Skeletal muscle satellite cell (primary cell): ENCODE measurements around the gene MROH8. TPM values are rescaled to one million over a fixed set of nuclear protein-coding genes. Genes with fewer than 3 reads are reported as not detected.

ENCODE experiments used
- H3K27me3 ChIP-seq: 2 replicates; pipeline ENCODE4 v1.7.0; 2013; ENCODE audit warnings: low read length; ENCODE audit not compliant: control insufficient read depth, insufficient read depth
- H3K36me3 ChIP-seq: 2 replicates; pipeline ENCODE4 v1.7.0; 2013; ENCODE audit warnings: mild to moderate bottlenecking, control low read depth, low read length; ENCODE audit not compliant: insufficient read depth
- H3K4me1 ChIP-seq: 2 replicates; pipeline ENCODE4 v1.7.0; 2013; ENCODE audit warnings: low read length; ENCODE audit not compliant: control insufficient read depth, insufficient read depth
- H3K4me2 ChIP-seq: 2 replicates; pipeline ENCODE4 v1.7.0; 2013; ENCODE audit warnings: mild to moderate bottlenecking, low read length
- H3K4me3 ChIP-seq: 2 replicates; pipeline ENCODE4 v1.7.0; 2013; ENCODE audit warnings: low read length
- H3K9ac ChIP-seq: 2 replicates; pipeline ENCODE4 v1.7.0; 2013; ENCODE audit warnings: mild to moderate bottlenecking, low read depth, low read length, moderate library complexity
- H3K9me3 ChIP-seq: replicated peaks from 2 replicates; pipeline ENCODE4 v1.7.0; 2013; ENCODE audit warnings: mild to moderate bottlenecking, control low read depth, low read length
- total RNA-seq: library from RNA; depleted of rRNA; stranded (reverse); fragments of >200 nt; gene quantifications from 2 replicates; pipeline ENCODE4 v1.2.3, GENCODE V29; 2012; rRNA removed

The MROH8 gene
- total RNA-seq: 0.51 and 1.5 TPM in 2 replicates

DNA sequence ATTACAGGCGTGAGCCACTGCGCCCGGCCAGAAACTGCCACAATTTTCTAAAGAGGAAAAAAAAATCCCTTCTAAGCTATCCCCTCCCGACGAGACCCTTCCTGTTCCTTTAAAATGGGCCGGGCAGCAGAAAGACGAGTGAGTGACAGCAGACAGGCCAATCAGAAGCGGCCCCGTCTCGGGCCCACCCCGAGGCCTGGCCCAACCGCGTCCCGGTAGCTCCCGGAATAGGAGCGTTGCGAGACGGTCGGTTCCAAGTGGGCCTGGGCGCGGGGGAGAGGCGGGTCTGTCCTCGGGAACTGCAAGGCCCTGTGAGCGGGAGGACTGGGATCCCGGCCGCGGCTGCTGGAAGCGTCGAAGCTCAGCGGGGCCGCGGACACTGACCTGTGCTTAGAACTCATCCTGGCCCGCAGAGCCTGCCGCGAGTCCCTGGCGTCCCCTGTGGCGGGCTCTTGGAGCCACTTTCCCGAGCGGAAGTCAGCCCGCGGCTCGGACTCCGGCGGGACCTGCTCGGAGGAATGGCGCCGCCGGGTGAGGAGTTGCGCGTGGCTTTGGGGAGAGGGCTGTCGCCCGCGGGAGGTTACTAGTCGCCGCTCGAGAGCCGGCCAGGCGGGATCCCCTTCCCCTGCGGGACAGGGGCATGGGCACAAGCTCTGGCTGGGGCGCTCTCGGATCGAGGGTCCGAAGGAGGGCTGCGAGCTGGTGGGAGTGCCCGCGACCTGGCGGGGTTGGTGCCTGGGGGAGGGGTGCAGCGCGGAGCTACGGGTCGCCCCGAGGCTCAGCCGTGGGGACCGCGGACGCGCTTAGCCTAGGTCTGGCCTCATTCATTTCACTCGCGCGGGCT, at the start of gene MROH8, which contains the start of gene RPN2:
MROH8 (minus strand) TSS at position 710 of the 844 bp plus-strand sequence.
RPN2 (plus strand) TSS at position 492 of the 844 bp plus-strand sequence; CDS start at position 519, 27 bp downstream.
- Histone ChIP-seq H3K4me1 (peaks cover 11% of the 10 kb centered on the region), H3K4me3 (peak within 1 kb of the TSS; percentile 93), H3K27me3 (no peaks in the 10 kb centered on the region), H3K36me3 (peaks cover 8% of the 10 kb centered on the region), H3K9me3 (no peaks in the 10 kb centered on the region), H3K4me2 (peak within 1 kb of the TSS; percentile 90), H3K9ac (peak within 1 kb of the TSS; percentile 99)

- Histone ChIP-seq H3K27me3 (no peaks in the 10 kb centered on the region), H3K4me3 (no peak overlapping the region), H3K36me3 (peaks cover 90% of the 10 kb centered on the region), H3K9ac (no peak overlapping the region), H3K4me2 (no peak overlapping the region), H3K9me3 (no peaks in the 10 kb centered on the region), H3K4me1 (peaks cover 6% of the 10 kb centered on the region)
Observed at GRCh38 chr20:37228656-37229055, 49.3 kb upstream of the MROH8 start.

- Histone ChIP-seq H3K9ac (no peak overlapping the region), H3K4me2 (no peak overlapping the region), H3K9me3 (no peaks in the 10 kb centered on the region), H3K27me3 (no peaks in the 10 kb centered on the region), H3K4me3 (no peak overlapping the region), H3K36me3 (peaks cover 88% of the 10 kb centered on the region), H3K4me1 (peaks cover 6% of the 10 kb centered on the region)
Observed at GRCh38 chr20:37228082-37228481, 48.7 kb upstream of the MROH8 start.

DNA sequence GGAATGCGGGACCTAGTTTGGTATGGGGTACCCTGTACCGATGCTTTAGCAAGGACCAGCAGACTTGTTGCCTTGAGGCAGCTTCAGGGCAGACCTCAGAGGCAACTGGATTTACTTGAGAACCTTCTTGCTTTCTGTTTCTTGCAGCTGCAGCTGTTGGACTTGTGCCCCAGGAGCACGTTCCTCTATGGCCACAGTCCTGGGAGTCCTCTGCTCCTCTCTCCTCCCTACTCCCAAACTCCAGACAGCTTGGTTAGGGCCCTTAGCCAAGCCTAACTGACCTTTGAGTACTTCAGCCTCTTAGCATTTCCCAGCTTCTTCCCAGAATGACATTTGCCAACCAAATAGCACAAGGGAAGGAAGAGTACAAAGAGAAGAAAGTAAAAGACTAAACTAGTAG, 47.5 kb upstream of the MROH8 start:
- H3K9me3 ChIP-seq: no peaks in the 10 kb centered on the region
- no peaks in the 10 kb centered on the region for H3K27me3 ChIP-seq
- no peak overlapping the region for H3K9ac ChIP-seq
- no peak overlapping the region for H3K4me3 ChIP-seq
- peaks cover 88% of the 10 kb centered on the region for H3K36me3 ChIP-seq
- H3K4me1 ChIP-seq: peaks cover 7% of the 10 kb centered on the region
- no peak overlapping the region for H3K4me2 ChIP-seq

DNA sequence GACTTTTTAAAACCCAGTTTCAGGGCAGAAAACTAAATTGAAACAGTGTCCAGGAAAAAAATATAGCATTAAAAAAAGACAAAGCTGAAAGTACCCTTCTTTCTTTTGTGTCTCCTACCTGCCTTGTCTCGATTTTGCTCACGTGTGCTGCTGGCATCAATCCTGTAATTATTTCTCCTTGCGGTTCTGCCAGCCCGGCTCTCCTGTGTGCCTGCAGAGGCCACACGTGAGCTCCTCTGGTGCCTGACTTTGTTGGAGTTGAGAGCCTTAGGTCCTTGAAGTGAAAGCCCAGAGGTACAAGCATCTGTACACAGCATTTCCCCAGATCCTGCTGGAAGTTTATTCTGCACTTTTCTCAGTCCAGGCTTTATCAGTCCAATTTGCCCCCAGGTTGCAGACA, 45.8 kb upstream of the MROH8 start:
- peaks cover 70% of the 10 kb centered on the region for H3K36me3 ChIP-seq
- H3K4me2 ChIP-seq: no peak overlapping the region
- no peak overlapping the region for H3K9ac ChIP-seq
- H3K4me1 ChIP-seq: peaks cover 3% of the 10 kb centered on the region
- no peaks in the 10 kb centered on the region for H3K27me3 ChIP-seq
- no peaks in the 10 kb centered on the region for H3K9me3 ChIP-seq
- H3K4me3 ChIP-seq: no peak overlapping the region

GRCh38 chr20:37223053-37223452, 43.7 kb upstream of the MROH8 start:
- no peaks in the 10 kb centered on the region for H3K9me3 ChIP-seq
- no peaks in the 10 kb centered on the region for H3K27me3 ChIP-seq
- H3K9ac ChIP-seq: peak overlapping the region; percentile 6
- peaks cover 3% of the 10 kb centered on the region for H3K4me1 ChIP-seq
- H3K36me3 ChIP-seq: peaks cover 62% of the 10 kb centered on the region
- H3K4me2 ChIP-seq: no peak overlapping the region
- H3K4me3 ChIP-seq: no peak overlapping the region

- peaks cover 3% of the 10 kb centered on the region for H3K4me1 ChIP-seq
- peaks cover 55% of the 10 kb centered on the region for H3K36me3 ChIP-seq
- no peak overlapping the region for H3K4me2 ChIP-seq
- H3K9me3 ChIP-seq: no peaks in the 10 kb centered on the region
- H3K27me3 ChIP-seq: no peaks in the 10 kb centered on the region
- no peak overlapping the region for H3K9ac ChIP-seq
- no peak overlapping the region for H3K4me3 ChIP-seq
Observed at GRCh38 chr20:37222086-37222485, 42.7 kb upstream of the MROH8 start.

- H3K9ac ChIP-seq: no peak overlapping the region
- H3K9me3 ChIP-seq: no peaks in the 10 kb centered on the region
- no peaks in the 10 kb centered on the region for H3K27me3 ChIP-seq
- H3K4me1 ChIP-seq: peaks cover 3% of the 10 kb centered on the region
- no peak overlapping the region for H3K4me2 ChIP-seq
- H3K4me3 ChIP-seq: no peak overlapping the region
- H3K36me3 ChIP-seq: peaks cover 52% of the 10 kb centered on the region
Observed at GRCh38 chr20:37220731-37221130, 41.4 kb upstream of the MROH8 start.

GRCh38 chr20:37219751-37220668, 40.7 kb upstream of the MROH8 start:
- H3K4me3 ChIP-seq: no peak overlapping the region
- H3K36me3 ChIP-seq: peaks cover 51% of the 10 kb centered on the region
- no peak overlapping the region for H3K4me2 ChIP-seq
- peaks cover 3% of the 10 kb centered on the region for H3K4me1 ChIP-seq
- H3K9me3 ChIP-seq: no peaks in the 10 kb centered on the region
- H3K9ac ChIP-seq: no peak overlapping the region
- H3K27me3 ChIP-seq: no peaks in the 10 kb centered on the region

- Histone ChIP-seq H3K9me3 (no peaks in the 10 kb centered on the region), H3K4me2 (no peak overlapping the region), H3K36me3 (peaks cover 50% of the 10 kb centered on the region), H3K4me1 (peaks cover 3% of the 10 kb centered on the region), H3K4me3 (no peak overlapping the region), H3K27me3 (no peaks in the 10 kb centered on the region), H3K9ac (no peak overlapping the region)
Observed at GRCh38 chr20:37218976-37219375, 39.6 kb upstream of the MROH8 start.

- Histone ChIP-seq H3K9me3 (no peaks in the 10 kb centered on the region), H3K4me1 (peaks cover 3% of the 10 kb centered on the region), H3K27me3 (no peaks in the 10 kb centered on the region), H3K36me3 (peaks cover 49% of the 10 kb centered on the region), H3K4me3 (no peak overlapping the region), H3K9ac (no peak overlapping the region), H3K4me2 (no peak overlapping the region)
Observed at GRCh38 chr20:37218441-37218840, 39.1 kb upstream of the MROH8 start.
